HG03558 (cell line): ENCODE data around the gene ODF4.
"Not testable (repeated sequence)": the region's sequence is repeated elsewhere in the genome, so short reads cannot be mapped to it uniquely, and the experiment has no call there.

Source experiments
- ATAC-seq: cut with Tn5 transposase; IDR thresholded peaks from one replicate; pipeline ENCODE4 v1.9.1; 2021; ENCODE audit warnings: moderate number of reproducible peaks; ENCODE audit not compliant: unreplicated experiment; ENCODE audit errors: extremely low read depth

The ODF4 gene

GRCh38 chr17:8391711-8392110 lies 52.1 kb downstream of the ODF4 start:
- no peak for ATAC-seq

- ATAC-seq = no peak
These were observed 52.6 kb downstream of the ODF4 start for GRCh38 chr17:8392274-8392673.

- no peak for ATAC-seq
These were observed 53.2 kb downstream of the ODF4 start for GRCh38 chr17:8392674-8393469.

GRCh38 chr17:8393470-8394231 lies 54.0 kb downstream of the ODF4 start:
- ATAC-seq = no peak

- ATAC-seq = not testable (repeated sequence)
These were observed 54.9 kb downstream of the ODF4 start for GRCh38 chr17:8394497-8394896.
